ENCODE measurements around the gene PRKCE.

Gene PRKCE

DNA sequence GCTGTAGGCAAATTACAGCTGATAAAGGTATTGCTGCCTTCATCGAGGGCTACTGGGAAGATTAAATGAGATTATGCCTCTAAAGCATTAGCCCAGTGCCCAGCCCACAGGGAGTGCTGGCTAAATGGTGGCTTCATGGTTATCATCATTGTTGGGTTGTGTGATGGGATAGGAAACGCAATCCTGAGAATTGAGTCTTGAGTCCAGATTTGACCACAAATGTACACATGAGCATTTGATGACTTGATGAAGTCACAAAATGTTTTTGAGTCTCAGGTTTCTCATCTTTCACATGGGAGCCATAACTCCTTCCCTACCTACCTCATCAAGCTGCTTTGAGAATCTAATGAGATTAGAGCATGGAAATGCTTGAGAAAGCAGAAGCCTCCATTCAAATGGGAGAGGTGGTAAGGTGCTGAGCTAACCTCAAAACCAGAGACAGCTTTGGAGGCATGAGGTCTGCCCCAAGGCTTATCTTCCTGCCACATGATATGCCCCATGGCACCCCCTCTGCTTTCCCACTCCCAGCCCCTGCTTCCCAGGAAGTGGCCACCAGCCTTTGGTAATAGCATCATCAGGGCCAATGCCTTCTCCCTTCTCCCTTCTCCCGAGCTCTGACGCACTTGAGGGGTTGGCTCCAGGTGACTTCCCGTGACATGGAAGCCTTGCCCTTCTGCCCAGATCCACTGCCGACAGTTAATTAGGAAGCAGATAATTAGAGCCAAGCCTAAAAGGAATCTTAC, 496.3 kb downstream of the PRKCE start:
- no peak for DNase-seq (ENCODE audit: low read depth)
- TF ChIP-seq, protein P1, sequence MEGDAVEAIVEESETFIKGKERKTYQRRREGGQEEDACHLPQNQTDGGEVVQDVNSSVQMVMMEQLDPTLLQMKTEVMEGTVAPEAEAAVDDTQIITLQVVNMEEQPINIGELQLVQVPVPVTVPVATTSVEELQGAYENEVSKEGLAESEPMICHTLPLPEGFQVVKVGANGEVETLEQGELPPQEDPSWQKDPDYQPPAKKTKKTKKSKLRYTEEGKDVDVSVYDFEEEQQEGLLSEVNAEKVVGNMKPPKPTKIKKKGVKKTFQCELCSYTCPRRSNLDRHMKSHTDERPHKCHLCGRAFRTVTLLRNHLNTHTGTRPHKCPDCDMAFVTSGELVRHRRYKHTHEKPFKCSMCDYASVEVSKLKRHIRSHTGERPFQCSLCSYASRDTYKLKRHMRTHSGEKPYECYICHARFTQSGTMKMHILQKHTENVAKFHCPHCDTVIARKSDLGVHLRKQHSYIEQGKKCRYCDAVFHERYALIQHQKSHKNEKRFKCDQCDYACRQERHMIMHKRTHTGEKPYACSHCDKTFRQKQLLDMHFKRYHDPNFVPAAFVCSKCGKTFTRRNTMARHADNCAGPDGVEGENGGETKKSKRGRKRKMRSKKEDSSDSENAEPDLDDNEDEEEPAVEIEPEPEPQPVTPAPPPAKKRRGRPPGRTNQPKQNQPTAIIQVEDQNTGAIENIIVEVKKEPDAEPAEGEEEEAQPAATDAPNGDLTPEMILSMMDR (IDR thresholded peaks at IDR 0.05; ENCODE audit: control insufficient read depth, insufficient read depth, low read depth, low read length, missing control alignments): no peak
- H3K4me3 ChIP-seq (ENCODE audit: control insufficient read depth, low read depth, low read length): no peak overlapping the region

DNA sequence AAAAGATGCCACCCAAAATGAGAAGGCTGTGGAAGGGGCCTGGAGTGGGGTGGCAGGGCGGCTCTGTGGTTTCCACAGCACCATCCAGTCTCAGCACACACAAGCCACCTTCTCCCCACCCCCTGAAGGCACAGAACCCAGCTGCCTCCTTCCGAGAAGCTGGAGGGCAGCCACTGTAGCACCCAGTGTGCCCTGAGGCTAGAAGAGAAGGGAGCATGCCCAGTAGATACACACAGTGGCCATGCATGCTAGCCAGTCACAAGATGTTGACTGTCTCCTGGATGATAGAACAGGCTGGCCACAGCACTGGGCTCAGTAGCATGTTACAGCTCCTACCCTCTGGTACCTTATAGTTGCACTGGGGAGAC, 496.9 kb downstream of the PRKCE start:
- no peak overlapping the region for H3K4me3 ChIP-seq (ENCODE audit: control insufficient read depth, low read depth, low read length)
- TF ChIP-seq, protein P1 (IDR thresholded peaks at IDR 0.05; ENCODE audit: control insufficient read depth, insufficient read depth, low read depth, low read length, missing control alignments): no peak
- DNase-seq (ENCODE audit: low read depth): no peak

DNA sequence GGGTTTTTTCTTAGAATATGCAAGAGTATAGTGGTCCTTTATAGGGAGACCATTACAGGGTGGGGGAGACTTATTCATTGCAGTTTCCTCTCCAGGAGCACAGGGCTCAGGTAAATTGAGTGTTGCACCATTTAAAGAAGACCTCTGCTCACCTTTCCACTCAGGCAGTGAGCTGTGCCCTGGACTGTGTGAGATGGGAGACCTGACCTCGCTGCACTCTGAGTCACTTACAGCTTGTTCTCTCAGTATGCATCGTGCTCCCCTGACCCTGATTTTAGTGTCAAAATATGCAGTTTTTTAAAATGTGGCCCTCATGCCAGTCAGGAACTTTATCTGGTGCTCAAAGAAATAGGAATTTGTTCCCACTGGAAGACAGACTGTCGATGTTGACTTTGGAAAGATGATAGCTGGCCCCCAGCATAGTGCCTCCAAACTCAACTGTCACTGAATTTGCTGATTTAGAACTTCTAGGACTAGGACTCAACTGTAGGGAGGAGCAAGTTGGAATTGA, 499.0 kb downstream of the PRKCE start:
- TF ChIP-seq, protein P1 (IDR thresholded peaks at IDR 0.05; ENCODE audit: control insufficient read depth, insufficient read depth, low read depth, low read length, missing control alignments): no peak
- DNase-seq (ENCODE audit: low read depth): no peak
- no peak overlapping the region for H3K4me3 ChIP-seq (ENCODE audit: control insufficient read depth, low read depth, low read length)

DNA sequence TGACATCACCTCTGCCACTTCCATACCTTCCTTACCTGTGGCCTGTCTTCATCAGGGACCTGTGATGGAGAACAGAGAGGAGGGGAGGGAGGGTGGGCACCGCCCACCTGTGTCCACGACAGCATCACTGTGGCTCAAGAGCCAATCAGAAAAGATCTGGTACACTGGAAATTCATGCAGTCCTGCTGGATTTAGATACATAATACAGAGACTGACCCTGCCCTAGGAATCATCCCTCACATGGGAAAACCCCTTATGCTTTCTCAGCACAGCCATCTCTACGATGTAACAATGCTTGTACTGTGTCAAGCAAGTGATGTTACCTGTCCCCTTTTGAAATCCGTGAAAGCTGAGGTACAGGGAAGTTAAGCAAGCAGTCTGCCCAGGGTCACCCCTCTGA, 500.1 kb downstream of the PRKCE start:
- TF ChIP-seq, protein P1 (IDR thresholded peaks at IDR 0.05; ENCODE audit: control insufficient read depth, insufficient read depth, low read depth, low read length, missing control alignments): no peak
- no peak for DNase-seq (ENCODE audit: low read depth)
- no peak overlapping the region for H3K4me3 ChIP-seq (ENCODE audit: control insufficient read depth, low read depth, low read length)

DNA sequence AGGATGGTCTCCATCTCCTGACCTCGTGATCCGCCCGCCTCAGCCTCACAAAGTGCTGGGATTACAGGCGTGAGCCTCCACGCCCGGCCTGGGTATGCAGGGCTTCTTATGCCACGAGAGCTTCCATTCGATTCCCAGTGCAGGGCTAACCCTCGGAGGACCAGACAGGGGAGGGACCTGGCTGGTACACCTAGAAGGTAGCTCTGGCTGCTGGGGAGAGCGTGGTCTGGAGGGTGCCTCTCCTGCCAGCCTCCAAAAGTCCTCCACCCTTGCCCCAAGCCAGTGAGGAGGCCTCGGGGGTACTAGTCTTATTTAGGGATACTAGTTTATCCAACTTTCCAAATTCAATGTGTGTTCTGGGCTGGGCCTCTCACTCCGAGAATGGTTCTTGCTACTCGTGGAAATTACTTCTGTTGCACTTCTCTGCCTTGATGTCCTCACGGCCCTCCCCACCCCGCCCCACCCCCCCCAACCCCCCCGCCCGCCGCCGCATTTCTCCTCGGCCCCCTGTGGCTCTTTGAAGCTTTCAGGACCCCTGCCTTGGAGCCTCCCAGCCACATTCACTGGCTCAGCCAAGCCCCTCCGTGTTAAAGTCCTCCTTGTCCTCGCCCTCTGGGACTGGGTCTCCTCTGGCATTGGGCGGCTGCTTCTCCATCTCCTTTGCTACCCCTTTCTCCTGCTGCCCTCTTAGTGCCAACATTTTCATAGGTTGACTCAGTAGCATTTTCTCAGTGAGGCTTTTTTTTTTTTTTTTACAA, 502.7 kb downstream of the PRKCE start:
- TF ChIP-seq, protein P1 (IDR thresholded peaks at IDR 0.05; ENCODE audit: control insufficient read depth, insufficient read depth, low read depth, low read length, missing control alignments): no peak
- DNase-seq (ENCODE audit: low read depth): no peak
- H3K4me3 ChIP-seq (ENCODE audit: control insufficient read depth, low read depth, low read length): no peak overlapping the region

DNA sequence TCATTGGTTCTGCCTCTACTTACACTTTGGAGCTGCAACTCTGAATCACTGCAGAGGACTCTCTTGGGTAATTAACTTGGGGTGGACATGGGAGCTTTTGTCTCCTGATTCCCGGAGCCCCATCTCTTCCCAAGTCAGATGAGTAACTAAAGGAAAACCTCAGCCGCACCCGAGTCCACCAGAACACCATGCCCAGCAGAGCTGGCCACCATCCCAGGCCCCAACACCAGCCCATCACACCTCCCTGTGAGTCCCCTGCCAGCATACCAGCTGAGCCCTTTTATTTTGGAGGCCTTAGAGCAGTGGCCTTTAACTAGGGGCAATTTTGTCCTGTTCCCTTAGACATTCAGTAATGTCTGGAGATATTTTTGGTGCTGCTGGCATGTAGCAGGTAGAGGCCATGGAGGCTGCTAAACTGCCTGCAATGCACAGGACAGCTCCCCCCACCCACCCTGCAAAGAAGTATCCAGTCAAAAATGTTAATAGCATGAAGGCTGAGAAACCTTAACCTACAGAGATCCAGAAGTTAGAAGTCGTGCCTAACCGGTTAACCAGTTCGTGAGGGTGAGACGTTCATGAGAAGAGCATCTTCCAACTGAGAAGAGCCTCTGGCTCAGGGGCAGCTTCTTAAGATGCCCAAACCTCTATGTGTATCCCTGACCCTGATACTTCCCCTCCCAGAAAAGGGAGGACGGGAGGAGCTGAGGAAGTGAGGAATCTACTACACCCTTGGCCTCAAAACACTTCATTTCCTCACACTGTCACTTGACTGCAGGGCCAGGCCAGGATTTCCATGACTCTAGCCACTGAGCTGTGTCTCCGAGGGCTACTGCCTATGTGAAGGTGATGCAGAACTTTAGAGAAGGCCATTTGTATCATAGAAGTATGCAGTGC, 505.8 kb downstream of the PRKCE start:
- no peak overlapping the region for H3K4me3 ChIP-seq (ENCODE audit: control insufficient read depth, low read depth, low read length)
- DNase-seq (ENCODE audit: low read depth): no peak
- TF ChIP-seq, protein P1 (IDR thresholded peaks at IDR 0.05; ENCODE audit: control insufficient read depth, insufficient read depth, low read depth, low read length, missing control alignments): no peak
